Glomerular endothelial cell (primary cell): ENCODE data around the gene SUPT7L. TPM values are rescaled to one million over a fixed set of nuclear protein-coding genes. Genes with fewer than 3 reads are reported as not detected.
"Not testable (repeated sequence)": the region's sequence is repeated elsewhere in the genome, so short reads cannot be mapped to it uniquely, and the experiment has no call there.

Source experiments
- DNase-seq: peaks from one replicate; pipeline ENCODE4 v3.0.0-alpha.2; 2011; ENCODE audit warnings: low read depth, low spot score; ENCODE audit errors: extremely low read depth
- total RNA-seq: library from RNA; depleted of rRNA; stranded (reverse); fragments of >200 nt; gene quantifications from 2 replicates; pipeline ENCODE4 v1.2.3, GENCODE V29; 2015

The SUPT7L gene
- total RNA-seq, 1 donor from 2014 or later: 20.7 TPM

DNA sequence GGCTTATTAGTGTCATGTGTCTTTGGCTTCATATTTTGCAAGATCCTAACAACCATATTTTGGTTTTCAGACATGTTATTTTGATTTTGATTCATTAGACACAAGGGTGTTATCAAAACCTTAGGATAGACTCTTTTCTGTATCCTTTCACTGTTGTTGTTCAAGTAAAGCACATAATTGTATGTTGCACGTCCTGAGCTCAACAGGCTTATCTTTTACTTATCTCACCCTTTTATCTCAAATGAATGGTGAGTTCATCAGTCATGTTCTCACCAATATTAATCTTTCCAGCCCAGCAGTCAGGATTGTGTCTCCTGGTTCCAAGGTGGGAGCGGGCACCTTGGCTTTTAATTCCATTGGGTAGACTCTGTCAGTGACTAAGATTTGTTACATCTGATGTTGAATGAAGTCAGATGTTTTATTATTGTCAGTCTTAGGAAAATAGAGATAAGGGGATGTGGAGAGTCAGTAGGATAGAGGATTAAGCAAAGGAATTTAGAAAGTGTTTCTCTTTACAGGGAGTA is 22.6 kb downstream of the SUPT7L start:
- no peak for DNase-seq

- no peak for DNase-seq
These were observed 24.7 kb downstream of the SUPT7L start for GRCh38 chr2:27638709-27639108.

DNA sequence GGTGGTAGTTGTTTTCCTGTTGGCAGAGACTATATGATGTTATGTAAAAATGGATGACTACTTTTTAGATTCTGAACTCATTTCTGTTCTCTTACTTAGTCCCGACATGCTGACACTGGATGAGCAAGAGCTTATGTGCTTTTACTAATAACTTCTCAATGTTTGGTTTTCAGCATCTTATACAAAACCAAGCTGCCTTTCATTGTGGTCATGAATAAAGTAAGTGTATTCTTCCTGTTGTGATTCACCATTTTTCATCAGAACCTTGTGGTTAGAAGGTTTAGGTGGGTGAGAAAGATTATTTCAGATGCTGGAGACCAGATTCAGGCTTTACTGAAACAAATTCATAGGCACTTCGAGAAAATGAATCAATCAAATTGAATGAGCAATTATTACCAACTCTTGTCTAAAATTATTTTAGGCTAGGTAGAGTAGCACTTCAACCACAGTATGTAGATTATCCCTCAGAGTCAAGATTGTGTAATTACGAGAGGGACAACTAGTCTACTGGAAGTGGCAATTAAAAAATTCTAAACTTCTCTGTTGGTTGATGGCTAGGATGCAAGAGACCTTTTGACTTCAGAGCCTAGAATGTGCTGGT is 25.3 kb downstream of the SUPT7L start:
- no peak for DNase-seq

DNA sequence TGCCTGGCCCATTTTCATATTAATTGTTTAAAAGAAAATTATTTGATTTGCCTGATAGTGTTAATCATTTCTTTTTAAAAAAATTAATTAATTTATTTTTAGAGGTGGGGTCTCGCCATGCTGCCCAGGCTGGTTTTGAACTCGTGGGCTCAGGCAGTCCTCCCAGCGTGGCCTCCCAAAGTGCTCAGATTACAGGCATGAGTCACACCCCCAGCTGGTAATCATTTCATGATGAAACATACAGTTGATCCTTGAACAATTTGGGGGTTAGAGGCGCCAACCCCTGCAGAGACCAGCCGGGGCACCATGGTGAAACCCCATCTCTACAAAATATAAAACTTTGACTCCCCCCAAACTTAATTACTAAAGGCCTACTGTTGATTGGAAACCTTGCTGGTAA is 26.6 kb downstream of the SUPT7L start:
- DNase-seq: no peak

DNA sequence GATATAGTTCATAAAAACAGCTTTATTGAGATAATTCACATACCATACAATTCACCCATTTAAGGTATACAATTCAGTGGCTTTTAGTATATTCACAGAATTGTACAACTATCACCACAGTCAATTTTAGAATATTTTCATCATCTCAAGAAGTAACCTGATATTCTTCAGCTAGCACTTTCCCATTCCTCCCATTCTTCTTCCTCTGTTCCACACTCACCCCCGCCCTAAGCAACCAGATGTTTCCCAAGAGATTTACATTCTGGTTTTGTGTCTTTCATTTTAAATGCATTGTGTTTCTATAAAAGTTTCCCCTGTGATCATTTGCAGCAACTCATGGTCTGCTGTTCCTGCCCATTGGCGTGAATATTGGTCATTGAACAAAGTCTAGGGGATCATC is 29.1 kb downstream of the SUPT7L start:
- DNase-seq: no peak

- not testable (repeated sequence) for DNase-seq
These were observed 33.2 kb downstream of the SUPT7L start for GRCh38 chr2:27630257-27630656.

DNA sequence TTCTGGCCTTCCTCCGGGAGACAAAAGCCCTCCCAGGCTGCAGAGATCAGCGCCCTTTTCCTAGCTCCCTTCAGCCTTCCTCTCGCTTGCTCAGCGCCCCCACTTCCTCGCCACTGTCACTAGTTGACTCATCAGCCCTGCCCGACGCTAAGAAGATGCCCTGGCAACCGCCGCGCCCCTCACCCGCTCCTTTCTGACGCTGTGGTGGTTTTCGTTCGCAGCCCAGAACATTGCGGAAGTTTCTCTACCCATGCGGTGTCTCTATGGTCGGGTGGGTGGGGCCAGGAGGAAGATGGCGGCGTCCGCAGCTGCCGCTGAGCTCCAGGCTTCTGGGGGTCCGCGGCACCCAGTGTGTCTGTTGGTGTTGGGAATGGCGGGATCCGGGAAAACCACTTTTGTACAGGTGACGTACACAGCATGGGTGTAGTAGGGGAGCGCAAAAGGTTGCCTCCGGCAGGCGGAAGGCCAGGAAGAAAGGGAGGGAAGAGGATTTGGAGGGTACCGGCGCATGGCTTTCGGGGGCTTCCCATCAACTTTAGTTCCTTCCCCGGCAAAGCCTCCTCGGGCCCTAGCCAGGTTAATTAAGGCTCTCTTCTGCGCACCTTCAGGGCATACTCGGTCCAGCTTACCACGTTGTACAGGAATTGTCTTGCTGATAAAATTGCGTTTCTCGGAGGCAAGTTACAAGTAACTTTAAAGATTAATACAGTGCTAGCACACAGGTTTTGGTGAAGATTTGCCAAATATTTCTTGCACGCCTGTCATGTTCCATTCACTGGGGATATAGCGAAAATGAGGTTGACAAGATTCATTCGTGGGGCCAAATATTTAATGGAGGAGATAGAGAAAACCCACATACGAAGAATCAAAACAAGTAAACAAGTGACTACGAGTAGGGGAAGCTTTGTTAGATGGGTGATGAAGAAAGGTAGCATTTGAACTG is 34.4 kb downstream of the SUPT7L start, which contains the start of the genes CCDC121 and GPN1:
Gene CCDC121 (minus strand): TSS at position 246 of the 943 bp plus-strand sequence. CDS start 1,213 bp downstream, outside the sequence.
Gene GPN1 (plus strand): TSS at position 284 of the 943 bp plus-strand sequence. CDS start 9 bp downstream, at position 293.
- DNase-seq: no peak

- DNase-seq: no peak
These were observed 35.2 kb downstream of the SUPT7L start for GRCh38 chr2:27627963-27628766.

- not testable (repeated sequence) for DNase-seq
These were observed 36.5 kb downstream of the SUPT7L start for GRCh38 chr2:27626921-27627320.

GRCh38 chr2:27626323-27626722 is 37.1 kb downstream of the SUPT7L start:
- DNase-seq: not testable (repeated sequence)

DNA sequence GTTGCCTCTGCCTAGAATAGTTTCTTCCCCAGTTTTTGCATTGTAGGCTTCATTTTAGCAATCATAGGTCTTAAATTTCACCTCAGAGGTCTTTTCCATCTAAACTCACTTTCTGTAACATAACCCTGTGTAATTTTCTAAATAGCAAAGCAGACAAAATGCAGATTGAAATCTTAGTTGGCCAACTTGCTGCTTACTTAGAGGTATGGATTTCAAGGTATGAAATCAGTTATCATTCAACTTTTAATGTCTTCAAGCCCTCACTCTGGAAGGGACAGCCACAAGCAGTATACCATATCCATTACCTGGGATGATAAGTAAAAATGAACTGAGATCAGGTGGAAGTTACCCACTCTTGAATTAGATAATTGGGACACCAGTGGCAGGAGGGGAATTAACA is 38.5 kb downstream of the SUPT7L start:
- DNase-seq: no peak

DNA sequence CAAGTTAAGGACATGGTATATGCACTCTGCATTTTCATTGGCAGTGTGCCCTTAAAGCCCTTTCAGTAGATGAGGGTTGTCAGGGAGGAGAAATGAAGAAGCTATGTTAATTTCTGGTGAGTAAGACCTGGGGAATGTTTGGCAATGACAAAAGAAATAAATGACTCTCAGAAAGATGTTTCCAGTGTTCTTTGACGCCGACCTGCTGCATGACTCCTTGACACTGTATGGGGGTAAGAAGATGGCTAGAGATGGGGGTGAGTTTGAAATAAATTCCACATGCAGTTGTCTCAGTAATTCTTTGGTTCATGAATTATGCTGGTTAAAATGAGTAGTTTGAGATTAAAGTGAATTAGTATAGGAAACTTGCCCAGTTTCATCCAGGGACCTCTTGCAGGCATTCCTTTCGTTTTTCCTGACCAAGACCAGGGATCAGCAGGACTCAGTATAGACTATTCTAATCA is 40.5 kb downstream of the SUPT7L start:
- DNase-seq: no peak

DNA sequence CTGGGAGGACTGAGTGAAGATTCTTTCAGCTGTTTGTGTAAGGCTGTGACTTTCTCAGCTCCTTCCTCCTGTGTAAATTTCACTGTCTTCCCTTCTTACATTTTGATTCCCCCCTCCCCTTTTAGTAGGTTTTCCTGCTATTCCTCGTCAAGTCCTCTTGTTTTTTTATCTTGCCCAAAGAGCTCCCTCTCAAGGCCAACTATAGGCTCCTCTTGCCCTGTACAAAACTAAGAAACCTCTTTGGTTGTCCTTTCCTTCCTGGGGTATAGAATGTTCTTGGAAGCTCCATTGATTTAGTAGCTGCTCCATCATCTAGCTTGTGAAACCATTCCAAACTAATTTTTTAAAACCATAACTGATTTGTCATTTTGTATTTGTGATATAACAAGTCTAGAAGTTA is 41.9 kb downstream of the SUPT7L start:
- DNase-seq: no peak

DNA sequence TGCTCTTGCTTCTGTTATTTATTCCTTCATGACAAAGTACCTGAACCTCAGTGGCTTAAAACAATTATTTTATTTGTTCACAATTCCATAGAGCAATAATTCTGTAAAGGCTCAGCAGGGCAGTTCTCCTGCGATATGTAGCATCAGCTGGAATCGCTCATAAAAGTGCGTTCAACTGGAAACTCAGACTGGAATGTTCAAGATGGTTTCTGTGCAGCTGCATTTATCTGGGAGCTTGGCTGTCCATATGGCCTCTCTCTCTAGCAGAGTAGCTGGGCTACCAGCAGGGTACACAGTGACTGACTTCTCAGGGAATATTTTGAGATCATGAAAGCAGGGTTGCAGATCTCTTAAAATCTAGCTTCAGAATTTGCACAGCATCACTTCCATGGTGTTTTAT is 48.1 kb downstream of the SUPT7L start:
- no peak for DNase-seq

DNA sequence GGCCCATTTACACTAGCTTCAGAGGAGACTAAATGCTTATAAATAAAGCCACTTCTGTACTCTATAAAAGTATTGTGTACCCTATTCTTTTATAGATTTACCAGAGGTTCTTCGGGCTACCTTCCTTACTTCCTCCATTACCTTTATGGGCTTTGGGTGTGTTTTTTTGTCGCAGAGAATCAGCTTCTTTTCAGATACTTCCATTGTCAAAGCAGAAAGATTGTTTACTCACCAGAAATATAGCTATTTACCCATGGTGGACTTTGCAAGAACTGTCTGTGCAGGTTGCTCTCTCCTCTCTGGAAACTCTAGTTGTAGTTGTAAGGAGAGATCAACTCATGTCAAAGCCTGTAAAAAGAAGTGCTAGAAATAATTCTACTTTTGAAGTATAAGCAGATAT is 49.4 kb downstream of the SUPT7L start:
- no peak for DNase-seq

- DNase-seq: no peak
These were observed 56.8 kb downstream of the SUPT7L start for GRCh38 chr2:27606611-27607010.

Other genes with a start within 250 kb of the SUPT7L start
- 117 and 130 TPM in 2 replicates for gene NRBP1, start 235.0 kb downstream of the SUPT7L start, total RNA-seq
- not detected in 2 replicates for gene KRTCAP3, start 221.2 kb downstream of the SUPT7L start, total RNA-seq
- 13.9 and 26.8 TPM in 2 replicates for gene IFT172, start 173.9 kb downstream of the SUPT7L start, total RNA-seq
- 27.5 and 34.3 TPM in 2 replicates for gene FNDC4, start 168.4 kb downstream of the SUPT7L start, total RNA-seq
- 0.88 and 1.8 TPM in 2 replicates for gene GCKR, start 166.8 kb downstream of the SUPT7L start, total RNA-seq
- gene ZNF512, start 80.6 kb downstream of the SUPT7L start, total RNA-seq: 18.8 and 24.9 TPM in 2 replicates
- gene CCDC121, start 34.6 kb downstream of the SUPT7L start, total RNA-seq: 0.29 and 1.5 TPM in 2 replicates
- 32.7 and 48.1 TPM in 2 replicates for gene GPN1, start 34.6 kb downstream of the SUPT7L start, total RNA-seq
- 18.1 and 26.4 TPM in 2 replicates for gene SLC4A1AP, start 275 bp upstream of the SUPT7L start, total RNA-seq
- 140 and 142 TPM in 2 replicates for gene MRPL33, start 108.1 kb upstream of the SUPT7L start, total RNA-seq
- 0.63 and 1.6 TPM in 2 replicates for gene RBKS, start 226.8 kb upstream of the SUPT7L start, total RNA-seq
- 30.5 and 38.4 TPM in 2 replicates for gene BABAM2, start 227.1 kb upstream of the SUPT7L start, total RNA-seq